Measurements from ENCODE around the gene CRACDL. TPM values are rescaled to one million over a fixed set of nuclear protein-coding genes. Genes with fewer than 3 reads are reported as not detected.

The CRACDL gene
- total and polyA plus RNA-seq, 9 donors: 1.4 to 3.3 (median 2.4) TPM

DNA sequence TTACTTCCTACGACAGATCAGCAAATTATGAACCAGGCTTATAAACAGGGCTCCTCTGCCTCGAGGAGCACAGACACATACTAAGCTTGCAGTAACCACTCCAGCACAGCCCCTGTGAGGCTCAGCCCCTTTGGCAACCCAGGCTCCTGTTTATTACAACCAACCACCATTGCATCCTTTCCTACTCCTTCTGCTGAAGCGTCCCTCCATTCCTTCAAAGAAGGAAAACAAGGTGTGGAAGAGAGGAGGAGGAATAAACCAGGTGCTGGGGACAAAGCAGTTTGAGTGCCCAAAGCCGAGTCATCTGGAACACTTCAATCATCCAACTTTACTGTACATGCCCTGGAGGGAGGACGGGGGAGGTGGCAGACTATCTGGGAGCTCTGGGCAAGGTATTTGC is 117.9 kb downstream of the CRACDL start:
- Histone ChIP-seq H3K27me3 (ENCODE audit: control insufficient read depth, insufficient read depth, low read length) (peaks cover 19% of the 10 kb centered on the region), H3K9me3 (replicated peaks; ENCODE audit: control insufficient read depth, low read depth, low read length) (no peaks in the 10 kb centered on the region), H3K4me3 (ENCODE audit: low read length) (no peak overlapping the region), H3K36me3 (ENCODE audit: control insufficient read depth, insufficient read depth, low read length) (no peaks in the 10 kb centered on the region), H3K4me1 (ENCODE audit: control insufficient read depth, insufficient read depth, low read length) (peaks cover 4% of the 10 kb centered on the region), H3K27ac (ENCODE audit: low read length) (no peak overlapping the region)
- DNase-seq: no peak
- 38% methylated on average over 2 of the region's 5 CpGs for WGBS (ENCODE audit: insufficient coverage)

DNA sequence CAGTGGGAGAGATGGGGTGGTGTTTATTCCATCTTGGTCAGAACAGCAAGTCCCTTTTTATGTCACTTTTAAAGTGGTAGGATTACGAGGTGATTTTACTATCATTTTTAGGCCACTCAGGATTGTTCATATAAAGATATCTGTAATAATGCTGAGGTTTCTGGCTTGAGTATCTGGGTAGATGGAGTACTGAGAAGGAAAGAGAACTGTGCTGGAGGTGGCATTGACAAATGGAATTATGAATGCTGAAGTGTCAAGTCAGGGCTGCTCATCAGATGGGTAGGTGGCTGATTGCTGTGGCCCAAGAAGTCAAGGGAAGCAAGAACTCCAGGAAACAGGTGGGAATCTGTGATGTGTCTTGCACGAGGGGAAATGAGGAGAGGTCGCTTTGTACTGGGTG is 119.7 kb downstream of the CRACDL start:
- peaks cover 4% of the 10 kb centered on the region for H3K4me1 ChIP-seq (ENCODE audit: control insufficient read depth, insufficient read depth, low read length)
- H3K9me3 ChIP-seq (replicated peaks; ENCODE audit: control insufficient read depth, low read depth, low read length): no peaks in the 10 kb centered on the region
- H3K4me3 ChIP-seq (ENCODE audit: low read length): no peak overlapping the region
- 73% methylated on average over 2 of the region's 3 CpGs for WGBS (ENCODE audit: insufficient coverage)
- DNase-seq: no peak
- no peak overlapping the region for H3K27ac ChIP-seq (ENCODE audit: low read length)
- H3K27me3 ChIP-seq (ENCODE audit: control insufficient read depth, insufficient read depth, low read length): peaks cover 10% of the 10 kb centered on the region
- H3K36me3 ChIP-seq (ENCODE audit: control insufficient read depth, insufficient read depth, low read length): no peaks in the 10 kb centered on the region

DNA sequence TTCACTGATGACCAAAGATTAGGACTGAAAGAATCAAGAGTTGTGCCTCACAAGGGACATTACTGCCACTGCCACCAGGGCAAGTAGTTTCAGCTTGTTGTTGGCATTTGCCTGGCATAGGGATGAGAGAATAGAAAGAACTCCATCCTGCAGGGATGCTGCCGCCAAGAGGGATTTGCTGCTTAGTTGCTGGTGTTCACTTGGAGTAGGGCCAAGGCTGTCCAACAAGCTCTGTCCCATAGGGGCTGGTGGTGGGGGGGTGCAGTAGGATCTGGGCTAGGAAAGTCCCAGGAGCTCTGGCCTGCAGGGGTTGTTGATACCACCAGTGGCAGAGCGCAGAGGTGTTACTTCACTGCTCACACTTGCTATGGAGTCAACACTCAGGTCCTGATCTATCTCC is 120.2 kb downstream of the CRACDL start:
- DNase-seq: no peak
- Histone ChIP-seq H3K4me3 (ENCODE audit: low read length) (no peak overlapping the region), H3K4me1 (ENCODE audit: control insufficient read depth, insufficient read depth, low read length) (peaks cover 4% of the 10 kb centered on the region), H3K36me3 (ENCODE audit: control insufficient read depth, insufficient read depth, low read length) (no peaks in the 10 kb centered on the region), H3K9me3 (replicated peaks; ENCODE audit: control insufficient read depth, low read depth, low read length) (no peaks in the 10 kb centered on the region), H3K27ac (ENCODE audit: low read length) (no peak overlapping the region), H3K27me3 (ENCODE audit: control insufficient read depth, insufficient read depth, low read length) (peaks cover 7% of the 10 kb centered on the region)
- WGBS (ENCODE audit: insufficient coverage): 100% methylated on average over 2 of the region's 2 CpGs

DNA sequence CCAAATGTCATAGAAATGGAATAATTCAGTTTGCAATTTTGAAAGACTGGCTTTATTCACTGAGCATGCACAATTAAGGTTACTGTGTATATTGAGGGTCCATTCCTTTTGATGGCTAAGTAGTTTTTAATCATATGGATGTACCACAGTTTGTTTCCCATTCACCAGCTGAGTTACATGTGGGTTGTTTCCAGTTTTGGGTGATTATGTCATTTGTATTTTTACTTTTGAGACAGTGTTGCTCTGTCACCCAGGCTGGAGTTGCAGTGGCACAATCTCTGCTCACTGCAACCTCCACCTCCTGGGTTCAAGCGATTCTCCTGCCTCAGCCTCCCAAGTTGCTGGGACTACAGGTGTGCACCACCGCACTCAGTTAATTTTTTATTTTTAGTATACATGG is 124.3 kb downstream of the CRACDL start:
- H3K36me3 ChIP-seq (ENCODE audit: control insufficient read depth, insufficient read depth, low read length): no peaks in the 10 kb centered on the region
- DNase-seq: no peak
- 80% methylated on average over 1 of the region's 2 CpGs for WGBS (ENCODE audit: insufficient coverage)
- H3K9me3 ChIP-seq (replicated peaks; ENCODE audit: control insufficient read depth, low read depth, low read length): no peaks in the 10 kb centered on the region
- H3K27ac ChIP-seq (ENCODE audit: low read length): no peak overlapping the region
- peaks cover 15% of the 10 kb centered on the region for H3K27me3 ChIP-seq (ENCODE audit: control insufficient read depth, insufficient read depth, low read length)
- peaks cover 17% of the 10 kb centered on the region for H3K4me1 ChIP-seq (ENCODE audit: control insufficient read depth, insufficient read depth, low read length)
- H3K4me3 ChIP-seq (ENCODE audit: low read length): no peak overlapping the region

DNA sequence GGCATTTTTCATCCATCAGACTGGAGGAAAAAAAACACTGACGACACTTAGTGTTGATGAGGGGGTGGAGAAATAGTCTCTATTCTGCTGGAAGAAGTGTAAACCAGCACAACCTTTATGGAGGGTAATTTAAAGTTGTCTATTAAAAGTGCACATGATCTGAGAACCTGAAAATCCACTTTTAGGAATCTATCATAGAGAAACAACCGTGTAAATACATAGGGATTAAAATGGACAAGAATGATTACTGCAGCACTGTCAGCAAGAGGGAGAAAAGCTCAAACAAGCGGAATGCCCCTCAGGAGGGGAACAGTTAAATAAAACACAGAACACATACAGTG is 125.5 kb downstream of the CRACDL start:
- peaks cover 29% of the 10 kb centered on the region for H3K4me1 ChIP-seq (ENCODE audit: control insufficient read depth, insufficient read depth, low read length)
- WGBS (ENCODE audit: insufficient coverage): 60% methylated on average over 1 of the region's 3 CpGs
- DNase-seq: no peak
- no peak overlapping the region for H3K4me3 ChIP-seq (ENCODE audit: low read length)
- no peaks in the 10 kb centered on the region for H3K36me3 ChIP-seq (ENCODE audit: control insufficient read depth, insufficient read depth, low read length)
- peaks cover 12% of the 10 kb centered on the region for H3K27me3 ChIP-seq (ENCODE audit: control insufficient read depth, insufficient read depth, low read length)
- no peaks in the 10 kb centered on the region for H3K9me3 ChIP-seq (replicated peaks; ENCODE audit: control insufficient read depth, low read depth, low read length)
- H3K27ac ChIP-seq (ENCODE audit: low read length): no peak overlapping the region

DNA sequence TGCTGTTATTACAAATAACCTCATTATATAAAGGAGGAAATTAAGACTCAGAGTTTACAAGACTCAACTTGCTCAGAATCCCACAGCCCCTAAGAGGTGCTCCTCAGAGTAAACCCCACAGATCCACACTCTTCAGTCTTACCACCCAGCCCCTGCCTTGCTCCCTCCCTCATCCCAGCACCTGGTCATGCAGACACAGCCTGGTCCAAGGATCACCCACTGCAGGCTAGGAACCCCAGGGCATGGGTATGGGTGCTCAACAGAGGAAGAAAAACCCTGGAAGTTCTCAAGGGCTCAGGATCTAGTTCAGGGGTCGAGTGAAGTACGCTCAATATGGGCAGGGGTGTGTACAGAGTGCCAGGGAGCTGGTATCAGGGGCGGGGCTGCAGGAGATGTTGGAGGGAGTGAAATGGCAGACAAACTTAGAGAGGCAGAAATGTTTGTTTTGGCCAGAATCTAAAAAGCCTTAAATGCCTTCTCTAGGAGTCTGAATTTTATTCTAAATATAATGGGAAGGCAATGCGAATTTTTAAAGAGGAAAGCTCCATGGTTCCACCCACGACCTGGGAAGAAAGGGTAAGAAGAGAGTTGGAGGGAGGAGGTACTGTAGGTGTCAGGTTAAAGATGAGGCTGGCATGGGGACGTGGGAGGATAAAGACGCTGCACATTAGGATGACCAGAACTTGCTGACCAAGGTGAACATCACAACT is 126.0 kb downstream of the CRACDL start:
- Histone ChIP-seq H3K9me3 (replicated peaks; ENCODE audit: control insufficient read depth, low read depth, low read length) (no peaks in the 10 kb centered on the region), H3K4me1 (ENCODE audit: control insufficient read depth, insufficient read depth, low read length) (peaks cover 34% of the 10 kb centered on the region), H3K27ac (ENCODE audit: low read length) (no peak overlapping the region), H3K36me3 (ENCODE audit: control insufficient read depth, insufficient read depth, low read length) (no peaks in the 10 kb centered on the region), H3K27me3 (ENCODE audit: control insufficient read depth, insufficient read depth, low read length) (peaks cover 9% of the 10 kb centered on the region), H3K4me3 (ENCODE audit: low read length) (no peak overlapping the region)
- no peak for DNase-seq
- WGBS (ENCODE audit: insufficient coverage): 57% methylated on average over 6 of the region's 7 CpGs

DNA sequence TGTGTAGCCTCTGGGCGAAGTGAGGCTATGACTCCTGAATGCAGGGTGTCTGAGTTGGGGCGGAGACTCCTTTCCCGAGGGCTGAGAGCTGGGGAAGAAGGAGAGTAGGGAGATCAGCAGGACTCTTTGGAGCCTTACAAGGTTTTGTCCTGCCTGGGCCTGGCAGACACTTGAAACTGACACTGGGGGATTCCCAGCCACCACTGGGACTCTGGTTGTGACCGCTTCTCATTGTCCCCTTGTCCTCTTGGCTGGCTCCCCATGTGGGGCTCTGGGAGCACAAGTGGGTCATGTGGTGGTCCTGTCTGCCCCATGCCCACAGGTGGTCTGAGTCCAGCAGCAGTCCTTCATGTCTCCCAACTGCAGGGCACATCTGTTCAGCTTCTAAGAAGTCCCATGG is 126.9 kb downstream of the CRACDL start:
- Histone ChIP-seq H3K27ac (ENCODE audit: low read length) (no peak overlapping the region), H3K27me3 (ENCODE audit: control insufficient read depth, insufficient read depth, low read length) (peaks cover 12% of the 10 kb centered on the region), H3K9me3 (replicated peaks; ENCODE audit: control insufficient read depth, low read depth, low read length) (no peaks in the 10 kb centered on the region), H3K36me3 (ENCODE audit: control insufficient read depth, insufficient read depth, low read length) (no peaks in the 10 kb centered on the region), H3K4me3 (ENCODE audit: low read length) (no peak overlapping the region), H3K4me1 (ENCODE audit: control insufficient read depth, insufficient read depth, low read length) (peaks cover 41% of the 10 kb centered on the region)
- 80% methylated on average over 3 of the region's 4 CpGs for WGBS (ENCODE audit: insufficient coverage)
- DNase-seq: no peak

DNA sequence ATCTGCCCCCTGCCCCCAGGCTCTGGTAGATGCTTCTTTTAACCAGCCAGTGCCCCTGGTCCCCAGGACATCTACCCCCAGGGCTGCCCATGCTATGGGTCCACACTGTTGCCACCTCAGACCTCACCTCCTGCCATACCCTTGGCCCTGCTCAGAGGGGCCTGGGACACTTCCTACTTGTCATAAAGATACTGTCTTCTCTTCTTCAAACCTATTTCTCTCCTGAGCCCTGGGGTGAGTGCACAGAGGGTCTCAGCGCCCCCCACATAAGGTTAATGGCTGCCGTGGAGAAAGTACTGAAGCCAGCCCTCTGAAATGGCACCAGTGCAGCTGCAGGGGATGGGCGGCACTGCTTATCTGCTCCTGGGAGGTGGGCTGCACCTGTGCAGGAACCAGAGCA is 127.5 kb downstream of the CRACDL start:
- H3K36me3 ChIP-seq (ENCODE audit: control insufficient read depth, insufficient read depth, low read length): no peaks in the 10 kb centered on the region
- H3K4me1 ChIP-seq (ENCODE audit: control insufficient read depth, insufficient read depth, low read length): peaks cover 41% of the 10 kb centered on the region
- no peak for DNase-seq
- H3K4me3 ChIP-seq (ENCODE audit: low read length): no peak overlapping the region
- H3K27ac ChIP-seq (ENCODE audit: low read length): no peak overlapping the region
- H3K9me3 ChIP-seq (replicated peaks; ENCODE audit: control insufficient read depth, low read depth, low read length): no peaks in the 10 kb centered on the region
- 86% methylated on average over 3 of the region's 3 CpGs for WGBS (ENCODE audit: insufficient coverage)
- H3K27me3 ChIP-seq (ENCODE audit: control insufficient read depth, insufficient read depth, low read length): peaks cover 12% of the 10 kb centered on the region

DNA sequence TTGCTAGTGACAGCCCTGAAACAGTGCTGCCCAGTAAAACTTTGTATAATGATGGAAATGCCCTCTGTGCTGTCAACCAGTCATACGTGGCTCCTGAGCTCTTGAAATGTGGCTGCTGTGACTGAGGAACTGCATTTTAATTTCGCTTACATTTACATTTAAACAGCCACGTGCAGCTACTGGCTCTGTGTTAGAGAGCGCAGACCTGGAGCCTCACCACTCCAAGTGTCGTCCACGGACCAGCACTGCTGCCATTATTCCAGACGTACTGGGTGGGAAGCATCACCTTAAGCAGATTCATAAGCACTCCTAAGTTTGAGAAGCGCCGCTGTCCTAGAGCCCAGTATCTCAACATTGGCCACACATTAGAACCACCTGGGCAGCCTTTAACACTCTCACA is 128.1 kb downstream of the CRACDL start:
- Histone ChIP-seq H3K36me3 (ENCODE audit: control insufficient read depth, insufficient read depth, low read length) (no peaks in the 10 kb centered on the region), H3K27ac (ENCODE audit: low read length) (no peak overlapping the region), H3K27me3 (ENCODE audit: control insufficient read depth, insufficient read depth, low read length) (peaks cover 12% of the 10 kb centered on the region), H3K4me3 (ENCODE audit: low read length) (no peak overlapping the region), H3K4me1 (ENCODE audit: control insufficient read depth, insufficient read depth, low read length) (peaks cover 41% of the 10 kb centered on the region), H3K9me3 (replicated peaks; ENCODE audit: control insufficient read depth, low read depth, low read length) (no peaks in the 10 kb centered on the region)
- DNase-seq: no peak
- 85% methylated on average over 9 of the region's 9 CpGs for WGBS (ENCODE audit: insufficient coverage)

DNA sequence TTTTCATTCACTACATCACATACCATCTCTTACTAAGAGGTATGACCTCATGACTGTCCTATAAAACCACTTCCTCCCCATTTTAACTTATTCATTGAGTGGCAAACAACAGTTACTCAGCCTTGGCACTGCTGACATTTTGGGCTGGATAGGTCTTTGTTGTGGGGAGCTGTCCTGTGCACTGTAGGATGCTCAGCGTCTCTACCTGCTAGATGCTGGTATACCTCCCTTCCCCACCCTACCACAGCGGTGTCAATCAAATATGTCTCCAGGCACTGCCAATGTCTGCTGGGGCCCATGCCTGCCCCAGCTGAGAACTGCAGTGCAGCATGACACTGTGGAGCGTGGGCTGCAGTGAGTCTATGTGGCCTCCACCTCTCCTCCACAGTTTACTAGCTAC is 128.8 kb downstream of the CRACDL start:
- DNase-seq: no peak
- H3K27me3 ChIP-seq (ENCODE audit: control insufficient read depth, insufficient read depth, low read length): peaks cover 12% of the 10 kb centered on the region
- no peaks in the 10 kb centered on the region for H3K36me3 ChIP-seq (ENCODE audit: control insufficient read depth, insufficient read depth, low read length)
- no peak overlapping the region for H3K27ac ChIP-seq (ENCODE audit: low read length)
- H3K9me3 ChIP-seq (replicated peaks; ENCODE audit: control insufficient read depth, low read depth, low read length): no peaks in the 10 kb centered on the region
- H3K4me1 ChIP-seq (ENCODE audit: control insufficient read depth, insufficient read depth, low read length): peaks cover 41% of the 10 kb centered on the region
- 100% methylated on average over 1 of the region's 3 CpGs for WGBS (ENCODE audit: insufficient coverage)
- H3K4me3 ChIP-seq (ENCODE audit: low read length): no peak overlapping the region

DNA sequence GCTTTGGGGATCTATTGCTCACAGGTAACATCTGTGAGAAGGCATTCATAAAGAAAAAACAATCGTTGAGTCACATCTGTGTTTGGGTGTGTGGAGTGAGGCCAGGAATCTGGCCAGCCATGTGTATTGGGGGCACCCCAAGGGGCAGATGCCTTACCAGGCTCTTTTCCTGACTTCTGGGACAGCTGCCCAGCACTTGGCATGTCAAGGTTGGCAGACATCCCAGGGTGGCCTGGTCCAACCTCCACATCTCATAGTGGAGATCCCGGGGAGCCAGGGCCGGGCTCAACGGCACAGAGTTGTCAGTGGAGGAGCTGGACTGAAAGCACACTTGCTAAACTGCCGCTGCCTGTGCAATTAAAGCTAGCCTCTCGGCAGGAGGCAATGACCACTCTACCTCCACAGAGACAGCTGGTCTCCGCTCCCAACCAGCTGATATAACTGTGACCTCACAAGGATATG is 129.8 kb downstream of the CRACDL start:
- Histone ChIP-seq H3K36me3 (ENCODE audit: control insufficient read depth, insufficient read depth, low read length) (no peaks in the 10 kb centered on the region), H3K9me3 (replicated peaks; ENCODE audit: control insufficient read depth, low read depth, low read length) (no peaks in the 10 kb centered on the region), H3K27me3 (ENCODE audit: control insufficient read depth, insufficient read depth, low read length) (peaks cover 11% of the 10 kb centered on the region), H3K4me3 (ENCODE audit: low read length) (no peak overlapping the region), H3K27ac (ENCODE audit: low read length) (no peak overlapping the region), H3K4me1 (ENCODE audit: control insufficient read depth, insufficient read depth, low read length) (peaks cover 42% of the 10 kb centered on the region)
- peak; percentile 84 for DNase-seq
- WGBS (ENCODE audit: insufficient coverage): 29% methylated on average over 4 of the region's 7 CpGs

Data from muscle of leg (tissue), 11 donors.